ENCODE measurements around the gene KRT13. TPM values are rescaled to one million over a fixed set of nuclear protein-coding genes. Genes with fewer than 3 reads are reported as not detected.

Gene KRT13
- total RNA-seq, 1 donor from 2014 or later: 0.78 TPM

GRCh38 chr17:41466988-41467387 lies 38.4 kb downstream of the KRT13 start, which contains the start of gene KRT32:
KRT32 (minus strand) TSS chr17:41467386; CDS start chr17:41467325, 61 bp downstream.
- no peak for DNase-seq

DNA sequence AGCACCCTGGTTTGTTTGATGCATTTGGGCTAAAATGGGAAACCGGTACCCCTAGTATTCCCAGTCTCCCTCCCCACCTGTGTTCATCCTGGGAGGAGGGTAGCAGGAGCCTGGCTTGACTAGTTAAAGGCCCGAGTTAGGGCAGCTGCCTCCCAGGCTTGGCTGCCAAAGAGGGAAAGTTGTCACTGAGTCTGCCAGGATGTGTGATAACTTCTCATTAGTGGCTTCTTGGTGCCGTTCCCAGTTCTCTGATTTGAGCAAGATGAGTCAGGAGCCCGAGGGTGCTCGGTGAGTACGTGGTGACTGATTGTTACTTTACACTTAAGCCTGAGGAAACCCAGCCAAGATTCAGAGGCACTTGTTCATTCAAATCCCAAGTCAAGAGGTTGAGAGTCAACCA lies 40.7 kb downstream of the KRT13 start:
- DNase-seq: peak; percentile 61

DNA sequence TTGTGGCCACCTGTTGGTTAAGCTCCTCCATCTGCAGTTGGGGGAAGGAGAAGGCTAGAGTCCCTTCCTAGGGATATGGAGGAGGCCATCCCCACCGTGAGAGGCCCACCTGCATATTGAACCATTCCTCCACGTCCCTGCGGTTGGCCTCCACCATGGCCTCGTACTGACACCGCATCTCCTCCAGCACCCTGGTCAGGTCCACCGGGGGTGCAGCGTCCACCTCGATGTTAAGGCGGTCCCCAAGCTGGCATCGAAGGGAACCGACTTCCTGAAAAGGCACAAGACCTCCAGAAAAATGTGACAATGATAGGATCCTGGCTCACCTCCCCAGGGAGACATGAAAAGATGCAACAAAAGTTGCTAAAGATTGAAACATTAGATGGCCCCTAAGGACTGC lies 41.2 kb downstream of the KRT13 start:
- no peak for DNase-seq

DNA sequence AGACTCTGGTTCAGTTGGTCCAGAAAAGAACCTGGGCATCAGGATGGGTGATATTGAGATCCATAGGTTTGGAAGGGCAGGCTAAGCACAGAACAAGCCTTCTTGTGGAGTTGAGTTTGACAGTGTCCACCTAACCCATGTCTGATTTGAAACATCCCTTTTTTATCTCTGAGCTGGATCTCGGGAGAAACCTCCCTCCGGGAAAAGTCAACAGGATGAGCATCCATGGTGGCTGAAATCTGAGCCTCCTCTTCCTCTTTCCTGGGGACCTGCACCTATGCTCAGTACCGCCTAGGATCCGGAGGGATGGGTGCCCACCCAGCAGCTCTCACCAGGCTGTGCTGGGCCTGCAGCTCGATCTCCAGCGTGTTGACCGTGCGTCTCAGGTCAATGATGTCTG lies 41.7 kb downstream of the KRT13 start:
- no peak for DNase-seq

DNA sequence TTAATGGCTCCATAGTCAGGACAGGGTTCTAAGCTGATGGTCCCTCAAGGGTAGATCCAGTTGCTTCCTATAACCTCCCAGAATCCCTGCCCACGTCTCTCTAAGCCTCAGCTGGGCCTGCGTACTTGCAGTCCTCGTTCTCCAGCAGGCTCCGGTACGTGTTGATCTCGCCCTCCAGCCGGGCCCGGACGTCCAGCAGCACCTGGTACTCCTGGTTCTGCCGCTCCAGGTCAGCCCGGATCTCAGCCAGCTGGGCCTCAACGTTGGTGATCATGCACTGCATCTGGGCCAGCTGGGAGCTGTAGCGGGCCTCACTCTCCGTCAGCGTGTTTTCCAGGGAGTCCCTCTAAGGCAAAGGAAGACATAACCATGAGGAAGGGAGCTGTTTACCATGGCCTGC lies 42.7 kb downstream of the KRT13 start:
- DNase-seq: no peak

DNA sequence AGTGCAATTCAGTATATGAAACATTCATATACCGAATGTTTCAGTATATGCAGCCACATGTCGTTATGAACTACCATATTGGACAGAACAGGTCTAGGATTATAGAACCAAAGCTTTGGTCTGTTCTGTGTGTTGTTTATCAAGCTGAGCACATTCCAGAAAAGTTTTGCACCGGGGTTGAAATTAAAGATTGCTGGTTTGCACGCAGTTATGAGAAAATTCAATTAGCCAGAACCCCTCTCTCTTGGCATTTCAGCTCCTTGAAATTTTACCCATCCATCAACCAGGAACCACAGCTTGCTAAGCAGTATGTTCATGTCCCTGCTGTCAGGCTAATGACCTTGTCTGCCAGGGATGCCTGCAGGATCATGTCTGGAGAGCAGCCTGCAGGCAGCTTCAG lies 47.7 kb downstream of the KRT13 start:
- no peak for DNase-seq

DNA sequence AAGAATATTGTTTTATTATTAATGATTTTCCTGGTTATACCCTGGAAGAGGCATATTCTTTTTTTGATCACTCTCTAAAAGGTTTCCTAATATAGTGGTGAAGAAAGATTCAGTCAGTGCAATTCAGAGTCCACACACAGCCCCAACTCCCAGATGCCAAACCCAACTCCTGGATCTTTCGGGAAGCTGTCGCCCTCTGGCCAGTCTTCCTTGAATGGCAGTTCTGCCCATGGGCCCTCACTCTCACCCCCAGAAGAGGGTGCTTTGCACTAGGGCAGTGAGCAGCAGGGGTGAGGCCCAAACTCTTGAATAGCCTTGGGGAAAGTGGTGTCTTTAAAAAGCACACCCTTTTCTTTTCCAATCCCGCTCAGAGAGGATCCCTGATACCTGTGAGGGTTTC lies 49.2 kb downstream of the KRT13 start:
- no peak for DNase-seq

DNA sequence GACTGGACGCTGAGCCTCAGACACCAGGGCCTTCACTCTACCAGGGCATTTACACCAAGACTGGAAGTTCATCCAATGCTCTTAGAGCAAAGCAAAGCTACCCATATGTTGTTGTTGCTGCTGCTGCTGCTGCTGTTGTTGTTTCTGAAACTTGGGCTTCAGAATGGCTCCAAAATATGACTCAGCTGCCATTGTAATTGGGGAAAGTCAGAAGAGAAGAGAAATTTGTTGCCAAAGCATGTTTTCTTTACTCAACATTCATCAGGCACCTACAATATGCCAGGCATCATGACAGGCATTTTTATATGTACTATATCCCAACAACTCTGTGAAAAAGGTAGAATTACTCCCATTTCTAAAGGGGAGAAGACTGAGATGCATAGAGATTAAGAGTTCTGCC lies 50.2 kb downstream of the KRT13 start:
- no peak for DNase-seq

- DNase-seq: no peak
These were observed 52.3 kb downstream of the KRT13 start for GRCh38 chr17:41453066-41453465.

- no peak for DNase-seq
These were observed 53.1 kb downstream of the KRT13 start for GRCh38 chr17:41452281-41452680.

GRCh38 chr17:41451154-41451728 lies 54.2 kb downstream of the KRT13 start:
- no peak for DNase-seq

Small RNA genes lying within 50 kb of the gene (small RNA-seq; reads per million reads assigned to genes)
- gene RNU2-32P: 3.3 reads per million, percentile 88 among the genes with 10 or more reads in this experiment

Other genes with a start within 250 kb of the KRT13 start
- not detected for gene KRTAP9-6, start 240.2 kb downstream of the KRT13 start, total RNA-seq
- not detected for gene KRTAP9-7, start 229.9 kb downstream of the KRT13 start, total RNA-seq
- gene KRTAP29-1, start 202.8 kb downstream of the KRT13 start, total RNA-seq: not detected
- gene KRTAP16-1, start 196.3 kb downstream of the KRT13 start, total RNA-seq: not detected
- gene KRTAP17-1, start 189.9 kb downstream of the KRT13 start, total RNA-seq: not detected
- gene KRT33A, start 154.8 kb downstream of the KRT13 start, total RNA-seq: not detected
- not detected for gene KRT33B, start 135.8 kb downstream of the KRT13 start, total RNA-seq
- gene KRT34, start 123.3 kb downstream of the KRT13 start, total RNA-seq: 0.31 TPM
- gene KRT31, start 108.0 kb downstream of the KRT13 start, total RNA-seq: 0.47 TPM
- not detected for gene KRT37, start 81.0 kb downstream of the KRT13 start, total RNA-seq
- gene KRT38, start 64.6 kb downstream of the KRT13 start, total RNA-seq: not detected
- gene KRT32, start 38.2 kb downstream of the KRT13 start, total RNA-seq: not detected
- not detected for gene KRT35, start 24.5 kb downstream of the KRT13 start, total RNA-seq
- gene KRT36, start 15.7 kb downstream of the KRT13 start, total RNA-seq: not detected
- gene KRT15, start 13.3 kb upstream of the KRT13 start, total RNA-seq: 0.16 TPM
- gene KRT19, start 22.7 kb upstream of the KRT13 start, total RNA-seq: 11.4 TPM
- gene KRT9, start 66.4 kb upstream of the KRT13 start, total RNA-seq: not detected
- 0.31 TPM for gene KRT14, start 81.3 kb upstream of the KRT13 start, total RNA-seq
- gene KRT16, start 107.2 kb upstream of the KRT13 start, total RNA-seq: not detected
- 0.31 TPM for gene KRT17, start 119.0 kb upstream of the KRT13 start, total RNA-seq
- 95.5 TPM for gene EIF1, start 183.3 kb upstream of the KRT13 start, total RNA-seq
- gene GAST, start 206.7 kb upstream of the KRT13 start, total RNA-seq: not detected
- 0.16 TPM for gene HAP1, start 229.0 kb upstream of the KRT13 start, total RNA-seq